ENCODE measurements around the gene SRP68.

GRCh38 chr17:75995385-75995925 lies 76.9 kb downstream of the SRP68 start:
- no peak for TF ChIP-seq E2F6 (IDR thresholded peaks at IDR 0.05; ENCODE audit: borderline replicate concordance, low read depth)
- no peak for TF ChIP-seq GATA3 (IDR thresholded peaks at IDR 0.05; ENCODE audit: borderline replicate concordance)
- no peak for TF ChIP-seq MYC (IDR thresholded peaks at IDR 0.05; ENCODE audit: borderline replicate concordance, low read length)

All from A549 (cell line).